PC-9 (cell line): Measurements from ENCODE around the gene EFCAB13.

Experiments used
- CTCF ChIP-seq: fragments of 200-600 bp; sonication (generic); conservative IDR thresholded peaks from 2 replicates; pipeline ENCODE4 v1.6.1; 2017; ENCODE audit warnings: mixed run types, antibody characterized with exemption, mild to moderate bottlenecking, moderate library complexity
- EZH2 ChIP-seq: fragments of 200-600 bp; sonication (generic); IDR thresholded peaks from 2 replicates; pipeline ENCODE4 v1.8.0; 2017; ENCODE audit warnings: antibody characterized with exemption, low read depth

GRCh38 chr17:47287068-47287467 lies 36.7 kb upstream of the EFCAB13 start:
- TF ChIP-seq CTCF: no peak
- no peak for TF ChIP-seq EZH2
